ENCODE data around the gene OR52N2.

OR52N2 gene

DNA sequence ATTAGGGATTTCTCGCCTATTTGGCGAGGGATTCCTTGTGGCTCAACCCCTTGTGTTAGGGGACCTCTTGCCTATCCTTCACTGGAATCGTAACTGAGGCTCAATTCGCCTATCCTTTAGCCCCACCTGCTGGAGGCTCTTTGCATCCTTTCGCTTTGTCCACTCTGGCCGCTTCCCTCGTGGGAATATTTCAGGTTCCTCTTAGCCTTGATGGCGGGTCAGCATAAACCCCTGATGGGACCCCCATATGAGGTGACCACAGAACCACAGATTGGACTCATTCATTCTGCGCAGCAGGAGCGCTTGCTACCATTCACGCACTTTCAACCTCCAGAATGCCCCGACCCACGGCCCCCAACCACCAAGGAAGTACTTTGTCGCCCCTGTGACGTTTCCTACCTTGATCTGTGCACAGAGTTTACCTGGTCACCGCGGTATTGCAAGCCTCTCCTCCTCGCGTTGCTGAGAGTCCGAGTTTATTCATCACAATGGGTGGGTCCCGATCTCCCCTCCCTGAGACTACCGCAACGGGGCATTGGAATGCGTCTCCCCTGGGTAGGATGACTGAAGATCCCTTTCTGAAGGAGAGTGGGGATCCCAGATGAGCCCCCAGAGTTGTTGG is at the start of gene OR52N2:
Gene OR52N2, plus strand, starts transcription at position 425 of the 622 bp plus-strand sequence. CDS start 11,412 bp downstream, outside the sequence.
- no peaks in the 10 kb centered on the region for H3K36me3 ChIP-seq
- no peaks in the 10 kb centered on the region for H3K27me3 ChIP-seq
- TF ChIP-seq, protein P1, sequence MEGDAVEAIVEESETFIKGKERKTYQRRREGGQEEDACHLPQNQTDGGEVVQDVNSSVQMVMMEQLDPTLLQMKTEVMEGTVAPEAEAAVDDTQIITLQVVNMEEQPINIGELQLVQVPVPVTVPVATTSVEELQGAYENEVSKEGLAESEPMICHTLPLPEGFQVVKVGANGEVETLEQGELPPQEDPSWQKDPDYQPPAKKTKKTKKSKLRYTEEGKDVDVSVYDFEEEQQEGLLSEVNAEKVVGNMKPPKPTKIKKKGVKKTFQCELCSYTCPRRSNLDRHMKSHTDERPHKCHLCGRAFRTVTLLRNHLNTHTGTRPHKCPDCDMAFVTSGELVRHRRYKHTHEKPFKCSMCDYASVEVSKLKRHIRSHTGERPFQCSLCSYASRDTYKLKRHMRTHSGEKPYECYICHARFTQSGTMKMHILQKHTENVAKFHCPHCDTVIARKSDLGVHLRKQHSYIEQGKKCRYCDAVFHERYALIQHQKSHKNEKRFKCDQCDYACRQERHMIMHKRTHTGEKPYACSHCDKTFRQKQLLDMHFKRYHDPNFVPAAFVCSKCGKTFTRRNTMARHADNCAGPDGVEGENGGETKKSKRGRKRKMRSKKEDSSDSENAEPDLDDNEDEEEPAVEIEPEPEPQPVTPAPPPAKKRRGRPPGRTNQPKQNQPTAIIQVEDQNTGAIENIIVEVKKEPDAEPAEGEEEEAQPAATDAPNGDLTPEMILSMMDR (IDR thresholded peaks at IDR 0.05) = peak; percentile 86
- peak within 1 kb of the TSS; percentile 29 for H3K27ac ChIP-seq
- H3K4me1 ChIP-seq (ENCODE audit: control insufficient read depth in 1 of 2, insufficient read depth in 1 of 2, low read depth in 1 of 2, low read length in 1 of 2) = peaks cover 13 to 20% of the 10 kb centered on the region in 2 experiments
- no peaks in the 10 kb centered on the region for H3K9me3 ChIP-seq
- H3K4me3 ChIP-seq (ENCODE audit: low read depth in 1 of 2, low read length in 1 of 2) = peak within 1 kb of the TSS; percentile 53 to 63

DNA sequence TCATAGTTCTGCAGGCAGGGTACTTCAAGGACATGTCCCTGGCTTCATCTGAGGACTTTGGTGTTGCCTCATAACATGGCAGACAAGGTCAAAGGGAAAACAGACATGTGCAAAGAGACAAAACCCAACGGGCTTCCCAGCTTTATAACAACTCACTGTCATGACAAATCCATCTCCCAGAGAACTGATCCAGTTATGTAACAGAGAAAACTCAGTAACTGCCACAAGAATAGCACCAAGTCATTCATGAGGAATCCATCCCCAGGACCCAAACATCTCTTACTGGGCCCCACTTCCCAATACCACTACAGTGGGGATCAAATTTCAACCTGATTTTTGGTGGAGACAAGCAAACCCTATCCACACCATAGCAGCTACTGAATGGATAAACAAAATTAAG is 41.7 kb upstream of the OR52N2 start:
- TF ChIP-seq, protein P1 (IDR thresholded peaks at IDR 0.05) = no peak
- H3K9me3 ChIP-seq = no peaks in the 10 kb centered on the region
- no peak overlapping the region for H3K27ac ChIP-seq
- no peaks in the 10 kb centered on the region for H3K27me3 ChIP-seq
- H3K36me3 ChIP-seq = no peaks in the 10 kb centered on the region
- H3K4me3 ChIP-seq (ENCODE audit: low read depth in 1 of 2, low read length in 1 of 2) = no peak overlapping the region
- no peaks in the 10 kb centered on the region for H3K4me1 ChIP-seq (ENCODE audit: control insufficient read depth in 1 of 2, insufficient read depth in 1 of 2, low read depth in 1 of 2, low read length in 1 of 2)

DNA sequence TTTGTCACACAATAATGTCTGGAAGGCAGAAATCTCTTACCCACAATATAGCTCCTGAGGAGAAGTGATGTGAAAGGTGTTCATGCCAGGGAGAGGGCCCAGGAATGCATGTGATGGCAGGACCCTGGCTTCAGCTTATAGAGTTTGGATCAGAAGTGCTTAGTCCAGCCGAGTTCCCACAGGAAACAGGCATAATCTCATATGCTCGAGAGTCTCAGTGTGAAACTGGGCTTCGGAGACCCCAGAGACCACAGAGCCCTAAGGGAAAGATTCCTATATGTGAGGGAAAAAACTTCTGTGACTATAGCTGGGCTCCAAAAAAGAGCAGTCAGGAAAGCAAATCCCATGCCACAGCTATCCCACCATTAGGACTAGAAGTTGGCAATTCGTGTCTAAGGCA is 25.5 kb upstream of the OR52N2 start, which contains the start of gene OR52N5:
Gene OR52N5, minus strand, starts transcription at position 101 of the 400 bp plus-strand sequence. CDS start 4,721 bp downstream, outside the sequence.
- H3K4me3 ChIP-seq (ENCODE audit: low read depth in 1 of 2, low read length in 1 of 2) = no peak within 1 kb of the TSS
- no peaks in the 10 kb centered on the region for H3K36me3 ChIP-seq
- H3K27ac ChIP-seq = no peak within 1 kb of the TSS
- no peaks in the 10 kb centered on the region for H3K9me3 ChIP-seq
- TF ChIP-seq, protein P1 (IDR thresholded peaks at IDR 0.05) = no peak
- no peaks in the 10 kb centered on the region for H3K4me1 ChIP-seq (ENCODE audit: control insufficient read depth in 1 of 2, insufficient read depth in 1 of 2, low read depth in 1 of 2, low read length in 1 of 2)
- H3K27me3 ChIP-seq = no peaks in the 10 kb centered on the region

DNA sequence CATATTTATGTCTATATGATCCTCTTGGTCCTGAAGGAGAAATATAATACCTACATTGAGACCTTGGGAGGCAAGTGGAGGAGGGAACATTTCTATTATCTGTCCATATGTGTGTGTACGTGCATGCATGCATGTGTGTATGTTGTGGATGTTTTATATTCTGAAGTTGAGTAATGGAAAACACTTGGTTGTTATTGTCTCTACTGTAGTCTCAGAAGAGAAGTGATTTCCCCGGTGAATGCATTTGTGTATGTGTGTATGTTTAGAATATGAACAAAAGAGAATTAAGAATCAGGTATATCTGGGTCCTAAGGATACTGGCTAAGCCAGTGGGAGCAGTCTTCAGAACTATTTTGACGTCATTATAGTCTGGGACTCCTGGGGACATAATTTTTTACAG is 17.6 kb upstream of the OR52N2 start, which contains the start of gene OR52N1:
Gene OR52N1, minus strand, starts transcription at position 101 of the 400 bp plus-strand sequence. CDS start 2,449 bp downstream, outside the sequence.
- no peaks in the 10 kb centered on the region for H3K27me3 ChIP-seq
- no peaks in the 10 kb centered on the region for H3K36me3 ChIP-seq
- H3K4me3 ChIP-seq (ENCODE audit: low read depth in 1 of 2, low read length in 1 of 2) = no peak within 1 kb of the TSS
- H3K27ac ChIP-seq = no peak within 1 kb of the TSS
- H3K9me3 ChIP-seq = no peaks in the 10 kb centered on the region
- no peaks in the 10 kb centered on the region for H3K4me1 ChIP-seq (ENCODE audit: control insufficient read depth in 1 of 2, insufficient read depth in 1 of 2, low read depth in 1 of 2, low read length in 1 of 2)
- TF ChIP-seq, protein P1 (IDR thresholded peaks at IDR 0.05) = no peak

DNA sequence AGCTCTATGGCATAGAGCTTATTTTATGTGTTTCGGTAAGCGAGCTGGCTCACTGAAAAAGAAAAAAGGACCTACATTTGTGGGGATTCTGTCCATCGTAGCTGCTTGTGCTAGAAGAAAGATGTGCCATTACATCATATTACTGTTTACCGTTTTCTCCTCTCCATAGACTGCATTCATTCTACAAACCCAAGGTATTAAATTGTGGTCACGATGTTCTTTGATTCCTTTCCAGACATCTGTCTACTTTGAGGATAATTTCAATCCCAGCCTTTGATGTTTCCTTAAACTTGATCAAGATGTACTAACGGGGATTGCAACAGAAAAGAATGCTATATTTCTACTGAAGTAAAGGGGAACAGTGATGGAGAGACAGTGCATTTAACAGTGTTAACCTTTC is 12.2 kb upstream of the OR52N2 start:
- TF ChIP-seq, protein P1 (IDR thresholded peaks at IDR 0.05) = no peak

More for the DNA sequence above, 12.2 kb upstream of the OR52N2 start:
- Histone ChIP-seq H3K4me3 (ENCODE audit: low read depth in 1 of 2, low read length in 1 of 2) (no peak overlapping the region), H3K27me3 (no peaks in the 10 kb centered on the region), H3K36me3 (no peaks in the 10 kb centered on the region), H3K9me3 (no peaks in the 10 kb centered on the region), H3K27ac (no peak overlapping the region), H3K4me1 (ENCODE audit: control insufficient read depth in 1 of 2, insufficient read depth in 1 of 2, low read depth in 1 of 2, low read length in 1 of 2) (peaks cover 6% of the 10 kb centered on the region in 2 experiments)
